GM23338 (cell line): ENCODE results near the gene MAPRE3. TPM values are rescaled to one million over a fixed set of nuclear protein-coding genes. Genes with fewer than 3 reads are reported as not detected.
A peak's percentile ranks its signal among the peaks of the same experiment; 100 is the strongest.

Experiments
- ATAC-seq: fragments of 200-7000 bp; cut with Tn5 transposase; 3 replicates; pipeline ENCODE4 v1.9.1; 2020
- DNase-seq: peaks from one replicate; pipeline ENCODE4 v3.0.0-alpha.2; 2015; ENCODE audit warnings: low spot score
- H2AFZ ChIP-seq: fragments of 200-600 bp; sonication (generic); 2 replicates; pipeline ENCODE4 v1.8.0; 2016; ENCODE audit warnings: antibody characterized with exemption, mild to moderate bottlenecking, moderate library complexity
- H3F3A ChIP-seq: fragments of 200-600 bp; sonication (generic); replicated peaks from 2 replicates; pipeline ENCODE4 v1.8.0; 2017; ENCODE audit warnings: antibody characterized with exemption, mixed run types, low read depth
- H3K27ac ChIP-seq: fragments of 200-600 bp; sonication (generic); 2 replicates; pipeline ENCODE4 v1.6.1; 2016; ENCODE audit warnings: low read depth
- H3K27me3 ChIP-seq: fragments of 200-600 bp; sonication (generic); 2 replicates; pipeline ENCODE4 v1.8.0; 2016; ENCODE audit warnings: mild to moderate bottlenecking, mixed run types, moderate library complexity; ENCODE audit not compliant: insufficient read depth
- H3K36me3 ChIP-seq: fragments of 200-600 bp; sonication (generic); 2 replicates; pipeline ENCODE4 v1.8.0; 2016; ENCODE audit warnings: mild to moderate bottlenecking; ENCODE audit not compliant: insufficient read depth
- H3K4me1 ChIP-seq: fragments of 200-600 bp; sonication (generic); 2 replicates; pipeline ENCODE4 v1.8.0; 2016; ENCODE audit warnings: mild to moderate bottlenecking, moderate library complexity; ENCODE audit not compliant: insufficient read depth
- H3K4me2 ChIP-seq: fragments of 200-600 bp; sonication (generic); 2 replicates; pipeline ENCODE4 v1.7.1; 2017; ENCODE audit warnings: mixed run types
- H3K4me3 ChIP-seq: fragments of 200-600 bp; sonication (generic); 2 replicates; pipeline ENCODE4 v1.6.1; 2016; ENCODE audit warnings: mixed run types
- H3K79me2 ChIP-seq: fragments of 200-600 bp; sonication (generic); replicated peaks from 2 replicates; pipeline ENCODE4 v1.8.0; 2017; ENCODE audit warnings: mild to moderate bottlenecking; ENCODE audit not compliant: insufficient read depth
- H3K9me2 ChIP-seq: fragments of 200-600 bp; sonication (generic); 2 replicates; pipeline ENCODE4 v1.8.0; 2017; ENCODE audit not compliant: insufficient read depth
- H4K20me1 ChIP-seq: fragments of 200-600 bp; sonication (generic); replicated peaks from 2 replicates; pipeline ENCODE4 v1.8.0; 2017; ENCODE audit warnings: mild to moderate bottlenecking; ENCODE audit not compliant: insufficient read depth
- H3K27ac Mint-ChIP-seq: 2 replicates; pipeline ENCODE4 v1.8.0; 2020; ENCODE audit warnings: inconsistent platforms, mild to moderate bottlenecking, moderate library complexity, mixed read lengths
- H3K27me3 Mint-ChIP-seq: 3 replicates; pipeline ENCODE4 v1.8.0; 2022; ENCODE audit warnings: low read depth, mild to moderate bottlenecking, moderate library complexity, mixed read lengths, inconsistent platforms; ENCODE audit not compliant: insufficient read depth, poor library complexity
- H3K36me3 Mint-ChIP-seq: 3 replicates; pipeline ENCODE4 v1.8.0; 2021; ENCODE audit warnings: low read depth, mild to moderate bottlenecking, inconsistent platforms, moderate library complexity, mixed read lengths
- H3K4me1 Mint-ChIP-seq: 3 replicates; pipeline ENCODE4 v1.8.0; 2020; ENCODE audit warnings: mild to moderate bottlenecking, inconsistent platforms, mixed read lengths
- H3K4me3 Mint-ChIP-seq: 3 replicates; pipeline ENCODE4 v1.8.0; 2021; ENCODE audit warnings: moderate library complexity, mild to moderate bottlenecking, inconsistent platforms, mixed read lengths
- H3K9me3 Mint-ChIP-seq: 3 replicates; pipeline ENCODE4 v1.8.0; 2020; ENCODE audit warnings: moderate library complexity, mild to moderate bottlenecking, inconsistent platforms, mixed read lengths
- CREB1 ChIP-seq: fragments of 250-450 bp; sonication (Bioruptor Pico); IDR thresholded peaks from 2 replicates; pipeline ENCODE4 v1.5.0; 2020; ENCODE audit warnings: low read depth, mild to moderate bottlenecking, moderate library complexity
- polyA plus RNA-seq: library from polyadenylated mRNA; unstranded; fragments of >200 nt; fragmentation: Nextera tagmentation; extraction: Ambion mirVana; gene quantifications from 2 replicates; pipeline ENCODE4 v1.2.1, GENCODE V29; 2016
- total RNA-seq: library from RNA; depleted of rRNA; stranded (reverse); fragments of >200 nt; shearing (Covaris generic); gene quantifications from 2 replicates; pipeline ENCODE4 v1.2.3, GENCODE V29; 2014
- TF ChIP-seq, protein P1 (sequence below), 2 experiments: fragments of 200-600 bp in 1 of 2; sonication (generic) in 1 of 2; conservative IDR thresholded peaks; 2 replicates each; pipeline versions ENCODE4 v1.5.1 to v1.6.1; 2016 to 2017; ENCODE audit warnings: antibody characterized with exemption in 2 of 2, low read depth in 2 of 2, mild to moderate bottlenecking in 2 of 2, moderate library complexity in 1 of 2

MAPRE3 gene
- total and polyA plus RNA-seq, 2 experiments from 2014 or later, result 3.3 to 4.5 TPM

- no peak overlapping the region for H3K27ac ChIP-seq
- peak; percentile 74 for ATAC-seq
- Mint-ChIP-seq H3K9me3 (no peaks in the 10 kb centered on the region), H3K36me3 (peaks cover 5% of the 10 kb centered on the region; the same call in 2 of the 3 replicates), H3K4me3 (no peak overlapping the region), H3K27me3 (peaks cover 10% of the 10 kb centered on the region), H3K27ac (no peak overlapping the region), H3K4me1 (peaks cover 16% of the 10 kb centered on the region)
- no peak for TF ChIP-seq CREB1 (CRISPR knock-in tag)
- TF ChIP-seq, protein P1, sequence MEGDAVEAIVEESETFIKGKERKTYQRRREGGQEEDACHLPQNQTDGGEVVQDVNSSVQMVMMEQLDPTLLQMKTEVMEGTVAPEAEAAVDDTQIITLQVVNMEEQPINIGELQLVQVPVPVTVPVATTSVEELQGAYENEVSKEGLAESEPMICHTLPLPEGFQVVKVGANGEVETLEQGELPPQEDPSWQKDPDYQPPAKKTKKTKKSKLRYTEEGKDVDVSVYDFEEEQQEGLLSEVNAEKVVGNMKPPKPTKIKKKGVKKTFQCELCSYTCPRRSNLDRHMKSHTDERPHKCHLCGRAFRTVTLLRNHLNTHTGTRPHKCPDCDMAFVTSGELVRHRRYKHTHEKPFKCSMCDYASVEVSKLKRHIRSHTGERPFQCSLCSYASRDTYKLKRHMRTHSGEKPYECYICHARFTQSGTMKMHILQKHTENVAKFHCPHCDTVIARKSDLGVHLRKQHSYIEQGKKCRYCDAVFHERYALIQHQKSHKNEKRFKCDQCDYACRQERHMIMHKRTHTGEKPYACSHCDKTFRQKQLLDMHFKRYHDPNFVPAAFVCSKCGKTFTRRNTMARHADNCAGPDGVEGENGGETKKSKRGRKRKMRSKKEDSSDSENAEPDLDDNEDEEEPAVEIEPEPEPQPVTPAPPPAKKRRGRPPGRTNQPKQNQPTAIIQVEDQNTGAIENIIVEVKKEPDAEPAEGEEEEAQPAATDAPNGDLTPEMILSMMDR (conservative IDR thresholded peaks at IDR 0.05; ENCODE audit: low read depth in 2 of 2), result peak in 1 of 2 experiments; percentile 52; a peak in 3 of 4 replicates
- no peaks in the 10 kb centered on the region; the same call in 1 of the 2 replicates for H4K20me1 ChIP-seq
- H3F3A ChIP-seq, result no peaks in the 10 kb centered on the region
- H2AFZ ChIP-seq, result no peak overlapping the region
- no peaks in the 10 kb centered on the region; the same call in 1 of the 2 replicates for H3K4me1 ChIP-seq
- DNase-seq, result peak; percentile 64
- H3K36me3 ChIP-seq, result no peaks in the 10 kb centered on the region
- no peak overlapping the region for H3K4me2 ChIP-seq
- no peak overlapping the region for H3K4me3 ChIP-seq
- no peaks in the 10 kb centered on the region for H3K9me2 ChIP-seq
- H3K79me2 ChIP-seq, result no peaks in the 10 kb centered on the region
- no peaks in the 10 kb centered on the region for H3K27me3 ChIP-seq
Observed at GRCh38 chr2:27024812-27025211, 54.4 kb downstream of the MAPRE3 start.

- TF ChIP-seq, protein P1 (conservative IDR thresholded peaks at IDR 0.05; ENCODE audit: low read depth in 2 of 2), result no peak
- Histone ChIP-seq H3K27ac (no peak overlapping the region), H2AFZ (no peak overlapping the region), H3K4me2 (no peak overlapping the region), H3K27me3 (no peaks in the 10 kb centered on the region), H3K4me3 (no peak overlapping the region), H4K20me1 (no peaks in the 10 kb centered on the region; the same call in 1 of the 2 replicates), H3K79me2 (no peaks in the 10 kb centered on the region), H3F3A (no peaks in the 10 kb centered on the region), H3K9me2 (no peaks in the 10 kb centered on the region), H3K36me3 (no peaks in the 10 kb centered on the region), H3K4me1 (no peaks in the 10 kb centered on the region; the same call in 1 of the 2 replicates)
- Mint-ChIP-seq H3K4me3 (no peak overlapping the region), H3K9me3 (no peaks in the 10 kb centered on the region), H3K36me3 (peaks cover 5% of the 10 kb centered on the region; the same call in 2 of the 3 replicates), H3K4me1 (peaks cover 16% of the 10 kb centered on the region), H3K27me3 (peaks cover 12% of the 10 kb centered on the region), H3K27ac (no peak overlapping the region)
- no peak for ATAC-seq
- no peak for DNase-seq
Observed at GRCh38 chr2:27025281-27025800, 54.9 kb downstream of the MAPRE3 start.
